EL (cell line): ENCODE measurements around the gene ITGAE.

Experiments
- DNase-seq: peaks from one replicate; pipeline ENCODE4 v3.0.0-alpha.2; 2016

The ITGAE gene

GRCh38 chr17:3815925-3816324 is 14.9 kb upstream of the ITGAE start:
- DNase-seq, result no peak

DNA sequence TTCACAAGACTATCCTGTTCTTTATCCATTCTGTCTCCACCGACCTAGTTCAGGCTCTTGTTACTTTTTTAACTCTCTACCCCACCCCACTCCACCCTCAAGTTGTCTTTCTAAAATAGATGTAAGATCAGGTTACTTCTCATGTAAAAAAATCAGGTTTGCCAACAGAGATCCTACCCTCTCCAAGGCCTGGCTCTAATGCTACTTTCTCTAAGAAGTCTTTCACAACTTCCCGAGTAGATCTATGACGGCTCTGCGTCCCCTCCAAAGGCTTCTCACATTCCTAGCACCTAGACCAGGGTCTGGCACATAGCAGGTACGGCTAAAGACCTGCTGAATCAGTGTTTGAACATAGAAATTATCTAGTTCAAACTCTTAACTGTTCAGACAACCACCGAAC is 14.1 kb upstream of the ITGAE start:
- no peak for DNase-seq

DNA sequence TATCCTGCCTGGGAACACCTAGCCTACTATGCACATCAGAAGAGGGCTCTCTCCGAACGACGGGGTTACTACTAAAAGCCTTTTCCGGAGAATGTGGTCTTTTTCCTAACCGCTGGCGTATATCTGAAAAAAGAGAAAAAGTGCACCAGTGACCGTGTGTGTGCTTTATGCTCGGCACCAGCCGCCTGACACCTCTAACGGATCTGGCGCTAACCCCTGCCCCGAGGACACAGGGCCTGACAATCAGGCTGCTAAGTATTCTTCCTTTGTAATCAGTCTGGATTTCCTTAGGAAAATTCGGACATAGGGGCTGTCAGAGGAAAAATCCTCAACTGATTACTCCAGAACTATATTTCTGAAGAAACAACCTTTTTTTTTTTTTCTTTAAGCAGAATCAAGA is 13.4 kb upstream of the ITGAE start:
- DNase-seq, result no peak

GRCh38 chr17:3813171-3813570 is 12.2 kb upstream of the ITGAE start:
- DNase-seq, result no peak

DNA sequence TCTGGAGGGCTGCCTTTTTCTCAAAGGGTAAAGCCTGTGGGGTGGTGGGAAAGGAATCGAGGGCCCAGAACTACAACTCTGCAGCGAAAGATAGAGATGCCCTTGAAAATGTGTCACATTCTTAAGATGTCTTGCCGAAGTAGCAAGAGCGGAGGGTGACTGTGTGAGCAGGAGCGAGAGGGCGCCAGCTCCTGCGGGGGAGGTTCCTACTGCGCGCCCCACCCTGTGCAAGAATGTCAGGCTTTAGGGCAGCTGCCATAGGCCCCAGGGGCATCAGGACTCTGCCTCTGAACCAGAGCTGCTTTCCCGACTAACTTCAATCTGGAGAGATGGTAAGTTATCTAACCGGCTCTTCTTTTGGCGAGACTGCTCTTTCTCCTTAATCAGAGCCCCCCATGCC is 11.8 kb upstream of the ITGAE start:
- DNase-seq, result no peak

DNA sequence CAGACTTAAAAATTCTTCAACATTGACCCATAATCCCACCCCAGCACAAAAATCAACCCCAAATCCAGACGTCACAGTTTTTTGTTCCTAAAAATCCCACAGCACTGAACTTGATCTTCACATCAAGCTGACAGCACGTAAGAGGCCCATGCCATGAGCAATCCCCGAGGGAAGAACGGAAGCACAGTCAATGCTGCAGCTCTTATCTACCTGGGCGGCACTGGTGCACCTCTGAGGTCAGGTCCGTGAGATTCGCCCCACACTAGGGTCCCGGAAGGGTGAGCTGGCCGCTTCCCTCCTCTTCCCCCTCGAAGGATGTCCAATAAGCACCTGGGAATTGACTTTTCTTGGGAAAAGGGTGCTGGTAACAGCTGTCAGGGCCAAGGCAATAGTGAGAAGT is 11.3 kb upstream of the ITGAE start:
- no peak for DNase-seq

- no peak for DNase-seq
Observed at GRCh38 chr17:3810019-3810418, 9.0 kb upstream of the ITGAE start.

GRCh38 chr17:3809135-3809534 is 8.1 kb upstream of the ITGAE start:
- DNase-seq, result no peak

DNA sequence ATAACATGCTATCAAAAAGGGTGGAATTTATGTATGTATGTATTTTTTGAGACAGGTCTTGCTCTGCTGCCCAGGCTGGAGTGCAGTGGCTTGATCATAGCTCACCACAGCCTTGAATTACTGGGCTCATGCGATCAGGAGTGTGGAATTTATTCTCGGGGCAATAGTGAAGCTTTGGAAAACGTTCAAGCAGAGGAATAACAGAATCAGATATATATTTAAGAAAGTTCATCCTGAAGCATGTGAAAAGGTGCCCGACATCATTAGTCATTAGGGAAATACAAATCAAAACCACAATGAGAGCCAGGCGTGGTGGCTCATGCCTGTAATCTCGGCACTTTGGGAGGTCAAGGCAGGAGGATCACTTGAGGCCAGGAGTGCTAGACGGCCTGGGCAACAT is 7.7 kb upstream of the ITGAE start:
- peak; percentile 59 for DNase-seq

- DNase-seq, result no peak
Observed at GRCh38 chr17:3805581-3805980, 4.6 kb upstream of the ITGAE start.

DNA sequence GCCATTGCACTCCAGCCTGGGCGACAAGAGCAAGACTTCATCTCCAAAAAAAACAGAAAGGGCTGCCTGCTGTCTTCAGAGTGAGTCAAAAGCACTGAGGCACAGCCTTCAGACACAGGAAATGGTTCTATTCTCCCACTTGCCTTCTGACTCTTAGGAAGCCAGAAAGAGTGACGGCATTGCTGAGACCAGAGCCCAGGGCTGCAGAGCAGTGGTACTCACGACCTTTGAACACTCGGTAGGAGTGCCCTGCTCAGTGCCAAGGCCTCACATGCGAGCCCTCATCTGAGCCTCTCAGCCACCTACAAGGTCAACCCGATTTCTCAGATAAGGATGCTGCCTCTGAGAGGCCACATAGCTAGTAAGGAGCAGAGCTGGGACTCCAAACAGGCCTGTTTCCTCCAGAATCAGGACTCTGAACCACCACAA is 3.5 kb upstream of the ITGAE start:
- DNase-seq, result peak; percentile 49

DNA sequence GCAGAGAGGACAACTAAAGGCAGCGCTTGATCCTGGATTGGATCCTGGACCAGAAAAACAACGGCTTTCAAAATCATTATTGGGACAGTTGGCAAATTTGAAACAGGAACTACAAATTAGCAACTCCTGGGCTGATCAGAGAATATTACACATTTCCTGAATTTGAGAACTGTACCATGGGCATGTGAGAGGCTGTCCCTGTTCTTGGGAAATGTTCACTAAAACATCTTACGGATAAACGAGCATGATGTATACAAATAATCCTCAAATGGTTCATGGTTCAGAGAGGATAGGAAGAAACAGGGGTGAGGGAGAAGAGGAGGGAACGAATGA is 2.3 kb upstream of the ITGAE start:
- no peak for DNase-seq

DNA sequence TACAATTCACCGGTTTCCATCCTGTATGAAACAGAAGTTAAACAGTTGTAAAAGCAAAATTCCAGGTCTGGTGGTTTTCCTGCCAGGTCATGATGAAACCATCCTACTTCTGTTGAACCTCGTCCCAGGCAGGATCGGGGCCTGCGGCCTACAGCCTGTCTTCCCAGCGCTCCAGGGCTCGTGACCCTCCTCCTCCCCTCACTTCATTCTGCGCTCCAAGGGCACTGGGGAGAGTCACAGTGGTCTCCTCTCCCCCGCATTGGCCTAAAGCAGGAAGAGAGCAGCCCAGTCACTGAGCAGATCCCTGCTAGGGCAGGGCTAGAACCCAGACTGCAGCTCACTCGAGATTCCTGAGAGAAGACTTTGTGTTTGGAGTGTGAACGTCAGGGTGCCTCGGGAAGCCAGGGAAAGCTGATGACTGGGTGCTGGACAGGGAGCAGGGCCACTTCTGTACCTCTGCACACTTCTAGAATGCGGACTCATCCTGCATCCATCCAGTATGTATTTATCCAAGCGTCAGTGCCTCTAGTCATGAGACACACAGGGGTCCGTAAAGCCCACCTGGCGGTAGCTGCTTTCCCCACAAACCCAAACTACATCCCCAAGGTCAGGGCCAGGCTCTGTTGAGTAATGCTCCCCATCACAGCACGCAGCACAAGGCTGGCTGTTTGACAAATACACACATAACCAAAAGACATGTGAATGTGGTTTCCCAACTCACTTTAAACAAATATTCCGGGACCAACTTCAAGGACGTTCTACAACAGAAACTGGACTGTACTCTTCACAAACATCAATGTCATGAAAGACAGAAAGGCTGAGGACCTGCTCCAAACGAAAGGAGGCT is 1.7 kb upstream of the ITGAE start:
- DNase-seq, result peak; percentile 90

- no peak for DNase-seq
Observed at GRCh38 chr17:3801792-3802191, 804 bp upstream of the ITGAE start.

- DNase-seq, result no peak
Observed at GRCh38 chr17:3801347-3801746, 359 bp upstream of the ITGAE start.

DNA sequence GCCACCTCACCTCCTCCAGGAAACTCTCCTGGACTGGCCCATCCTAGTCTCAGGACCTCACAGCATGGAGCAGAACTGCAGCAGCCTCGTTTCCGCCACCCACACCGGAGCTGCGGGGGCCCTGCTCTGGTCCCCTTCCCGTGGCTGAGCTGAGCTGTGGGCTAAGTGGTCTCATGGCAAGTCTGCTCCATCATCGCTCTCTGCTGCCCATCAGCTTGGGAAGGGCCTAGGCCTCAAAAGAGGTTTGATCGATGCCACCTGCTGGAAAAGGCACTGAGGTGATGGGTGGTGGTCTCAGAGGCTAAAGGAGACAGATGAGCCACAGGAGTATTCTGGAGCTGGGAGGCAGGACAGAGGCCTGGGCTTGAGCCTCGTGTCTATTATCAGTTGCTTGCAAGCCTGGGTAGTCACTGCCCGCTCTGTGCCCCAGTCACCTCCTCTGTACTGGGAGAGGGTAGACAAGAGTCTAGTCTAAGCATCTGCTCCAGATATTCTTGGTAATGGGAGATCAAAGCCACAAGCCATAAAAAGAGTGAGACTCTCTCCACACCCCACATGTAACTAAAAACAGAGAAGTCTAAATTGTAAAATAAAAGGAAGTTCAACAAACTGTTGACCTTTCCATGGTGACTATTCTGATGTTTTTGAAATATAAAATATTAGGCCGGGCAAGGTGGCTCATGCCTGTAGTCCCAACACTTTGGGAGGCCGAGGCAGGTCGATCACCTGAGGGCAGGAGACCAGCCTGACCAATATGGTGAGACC is 1.6 kb downstream of the ITGAE start:
- no peak for DNase-seq

- DNase-seq, result no peak
Observed at GRCh38 chr17:3798273-3799180, 2.5 kb downstream of the ITGAE start.

DNA sequence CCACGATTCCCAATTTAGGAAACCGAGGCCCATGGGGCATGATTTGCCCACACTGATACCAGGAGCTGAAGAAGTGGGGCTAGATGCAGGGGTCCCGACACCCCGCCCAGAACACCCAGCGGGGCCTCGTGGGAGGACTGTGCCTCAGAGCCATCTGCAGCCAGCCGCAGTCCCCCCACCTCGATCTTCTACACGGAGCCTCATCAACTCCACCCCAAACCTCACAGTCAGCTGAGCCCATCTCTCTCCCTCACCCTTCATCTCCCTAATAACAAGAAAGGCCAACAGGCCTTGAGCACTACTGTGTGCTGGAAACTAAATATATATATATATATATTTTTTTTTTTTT is 4.2 kb downstream of the ITGAE start:
- no peak for DNase-seq

DNA sequence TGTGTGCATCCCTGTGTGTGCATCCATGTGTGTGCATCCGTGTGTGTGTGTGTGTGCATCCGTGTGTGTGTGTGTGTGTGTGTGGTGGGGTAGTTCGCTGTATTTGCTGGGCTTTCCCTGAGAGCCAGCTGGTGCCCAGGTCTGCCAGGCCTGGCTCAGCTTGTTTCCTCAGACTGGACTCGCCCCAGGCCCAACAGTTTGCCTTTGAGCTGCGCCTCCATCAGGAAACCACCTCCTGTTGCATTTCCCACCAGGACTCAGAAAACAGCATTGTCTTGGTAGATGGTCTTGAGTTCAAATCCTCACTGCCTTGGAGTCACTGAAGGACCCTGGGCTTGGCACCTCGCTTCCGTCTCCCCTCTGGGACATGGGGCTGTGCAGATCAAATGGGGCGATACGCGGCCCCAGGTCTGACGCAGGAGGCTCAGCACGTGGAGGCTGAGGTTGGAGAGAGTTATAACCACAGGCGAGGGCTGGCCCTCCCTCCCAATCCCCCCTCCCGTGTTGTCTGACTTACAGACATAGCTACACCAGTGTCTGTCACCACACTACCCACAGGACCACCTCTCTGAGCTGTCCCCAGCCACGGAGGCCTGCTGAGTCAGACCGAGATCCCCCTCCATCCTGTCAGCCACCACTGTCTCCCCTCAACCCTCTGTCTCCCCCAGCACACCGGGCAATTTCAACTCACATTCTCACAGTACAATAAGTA is 4.7 kb downstream of the ITGAE start:
- no peak for DNase-seq

DNA sequence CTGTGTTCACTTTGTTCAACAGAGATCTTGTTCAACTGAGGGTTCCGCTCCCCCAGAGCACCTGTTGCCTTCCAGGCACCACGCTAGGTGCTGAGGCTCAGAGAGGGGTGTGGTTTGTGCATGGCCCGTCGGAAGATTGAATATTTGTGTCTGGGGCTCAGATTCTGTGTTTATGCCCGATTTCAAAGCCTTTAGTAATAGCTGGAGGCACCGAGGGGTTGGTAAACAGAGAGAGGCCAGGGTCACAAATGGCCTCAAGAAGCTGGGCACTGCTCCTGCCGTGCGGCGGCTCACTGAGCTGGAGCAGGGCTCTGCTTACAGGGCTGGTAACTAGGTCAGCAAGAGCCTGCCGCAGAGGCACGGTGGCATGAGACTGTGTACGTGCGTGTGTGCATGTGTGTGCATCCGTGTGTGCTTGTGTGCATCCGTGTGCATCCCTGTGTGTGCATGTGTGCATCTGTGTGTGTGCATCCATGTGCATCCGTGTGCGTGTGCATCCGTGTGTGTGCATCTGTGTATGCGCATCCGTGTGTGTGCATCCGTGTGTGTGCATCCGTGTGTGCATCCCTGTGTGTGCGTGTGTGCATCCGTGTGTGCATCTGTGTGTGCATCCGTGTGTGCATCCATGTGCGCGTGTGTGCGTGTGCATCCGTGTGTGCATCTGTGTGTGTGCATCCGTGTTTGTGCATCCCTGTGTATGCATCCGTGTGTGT is 5.4 kb downstream of the ITGAE start:
- no peak for DNase-seq

DNA sequence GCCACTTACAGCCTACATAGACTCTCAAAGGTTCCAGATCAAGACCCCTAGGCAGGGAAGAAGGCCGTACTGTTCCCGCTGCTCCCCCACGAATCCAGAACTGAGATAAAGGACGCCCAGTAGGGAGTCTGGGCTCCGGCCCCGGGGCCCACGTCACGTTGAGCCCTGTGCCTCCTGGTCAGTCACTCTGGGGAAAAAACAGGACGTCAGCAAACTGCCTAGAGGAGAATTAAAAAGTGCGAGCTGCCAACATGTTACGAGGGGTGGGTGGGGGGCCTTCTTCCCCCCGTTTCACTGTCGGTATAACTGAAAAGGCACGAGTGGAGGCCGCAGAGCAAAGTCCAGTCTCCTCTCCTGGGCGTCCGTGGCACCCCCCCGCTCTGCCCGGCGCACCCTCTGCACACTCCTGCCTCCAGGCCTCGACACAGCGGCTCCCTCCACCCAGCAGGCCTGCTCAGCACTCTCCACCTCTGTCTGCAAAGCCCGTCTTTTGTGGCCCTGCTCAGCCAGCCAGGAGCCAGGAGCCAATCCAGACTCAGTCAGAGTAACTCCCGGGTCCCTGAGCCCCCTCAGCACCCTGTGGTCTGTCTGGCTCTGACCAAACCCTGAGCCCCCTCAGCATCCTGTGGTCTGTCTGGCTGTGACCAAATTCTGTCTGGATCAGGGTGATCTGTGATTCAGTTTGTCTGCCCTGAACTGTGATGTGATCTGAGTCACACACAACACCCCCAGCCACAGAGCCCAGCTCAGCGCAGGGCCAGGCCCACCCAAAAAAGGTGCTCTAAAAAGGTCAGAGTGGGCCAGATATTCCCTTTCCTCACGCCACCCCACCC is 6.2 kb downstream of the ITGAE start:
- peak; percentile 54 for DNase-seq
